GM19035 (cell line): ENCODE measurements around the gene DIP2C.
"Not testable (repeated sequence)": the region's sequence is repeated elsewhere in the genome, so short reads cannot be mapped to it uniquely, and the experiment has no call there.

ENCODE experiments used
- ATAC-seq: cut with Tn5 transposase; IDR thresholded peaks from one replicate; pipeline ENCODE4 v1.9.1; 2021; ENCODE audit not compliant: unreplicated experiment

DIP2C gene

DNA sequence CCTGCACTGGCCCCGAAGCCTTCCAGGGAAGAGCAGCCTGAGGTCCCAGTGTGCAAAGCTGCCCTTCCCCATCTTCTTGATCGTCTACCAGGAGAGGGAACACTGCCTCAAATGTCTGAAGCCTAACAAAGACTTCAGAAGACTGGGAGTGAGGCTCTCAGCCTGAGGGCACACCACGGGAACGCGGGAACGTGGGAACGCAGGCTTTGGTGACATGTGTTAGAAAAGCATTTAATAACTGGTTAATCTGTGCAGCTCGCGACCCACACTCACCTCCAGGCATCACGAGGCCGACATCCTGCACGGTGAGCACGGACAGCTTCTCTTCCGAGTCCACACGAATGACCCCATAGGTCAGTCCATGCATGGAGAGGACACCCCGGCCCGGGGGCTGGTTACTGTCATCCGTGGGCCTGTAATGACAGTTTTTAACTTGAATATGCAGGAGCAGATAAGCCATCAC lies 320.2 kb downstream of the DIP2C start:
- ATAC-seq: no peak

DNA sequence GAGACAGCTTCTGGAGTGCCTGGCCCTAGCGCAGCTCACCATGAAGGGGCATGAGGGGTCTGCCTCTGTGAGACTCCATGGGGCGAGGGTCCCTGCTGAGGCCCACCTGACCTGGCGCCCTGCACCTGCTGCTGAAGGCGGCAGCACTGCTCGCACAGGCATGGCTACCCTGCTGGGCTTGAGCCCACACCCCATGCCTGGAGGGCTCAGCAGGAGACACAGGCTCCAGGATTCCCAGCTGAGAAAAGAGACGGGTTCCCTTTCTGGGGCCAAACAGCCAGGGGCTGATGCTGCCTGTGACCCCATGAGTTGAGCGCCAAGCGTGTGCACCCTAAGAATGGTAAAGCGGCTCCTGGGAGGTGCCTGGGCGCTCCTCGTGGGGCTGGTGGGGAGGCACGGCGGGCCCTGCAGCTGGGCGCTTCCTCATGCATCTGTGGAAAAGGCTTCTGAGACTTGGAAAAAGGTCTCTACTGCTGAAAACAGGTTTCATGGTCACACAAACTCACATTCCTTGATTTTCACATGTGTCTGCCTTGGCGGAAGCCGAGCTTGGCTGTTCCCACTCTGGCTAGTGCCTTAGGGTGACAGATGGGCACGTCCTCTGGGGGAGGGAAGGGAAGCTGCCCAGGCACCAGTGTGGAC lies 320.8 kb downstream of the DIP2C start:
- no peak for ATAC-seq

DNA sequence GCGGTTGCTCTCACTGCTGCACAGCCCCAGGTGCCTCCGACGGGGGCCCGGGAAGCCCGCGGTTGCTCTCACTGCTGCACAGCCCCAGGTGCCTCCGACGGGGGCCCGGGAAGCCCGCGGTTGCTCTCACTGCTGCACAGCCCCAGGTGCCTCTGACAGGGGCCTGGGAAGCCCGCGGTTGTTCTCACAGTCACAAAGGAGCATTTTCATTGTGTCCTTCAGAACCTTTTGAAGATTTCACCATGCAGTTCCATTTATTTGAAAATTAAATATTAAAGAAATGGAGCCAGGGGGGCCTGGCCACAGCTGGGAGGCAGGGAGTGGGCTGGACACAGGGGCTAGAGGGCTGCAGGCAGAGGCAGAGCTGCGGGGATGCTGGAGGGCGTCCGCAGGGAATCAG lies 321.4 kb downstream of the DIP2C start:
- not testable (repeated sequence) for ATAC-seq

DNA sequence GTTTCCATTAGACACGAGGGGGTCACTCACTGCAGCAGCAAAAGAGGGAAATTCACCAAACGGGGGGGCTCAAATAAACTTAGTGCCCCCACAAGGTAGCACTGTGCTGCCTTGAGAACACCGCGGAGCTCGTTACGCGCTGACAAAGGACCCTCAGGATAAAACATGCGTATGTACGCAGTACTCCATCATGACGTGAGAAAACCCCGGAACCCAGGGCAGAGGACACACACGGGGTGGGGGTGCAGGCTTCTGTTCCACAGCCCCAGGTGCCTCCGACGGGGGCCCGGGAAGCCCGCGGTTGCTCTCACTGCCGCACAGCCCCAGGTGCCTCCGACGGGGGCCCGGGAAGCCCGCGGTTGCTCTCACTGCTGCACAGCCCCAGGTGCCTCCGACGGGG lies 321.8 kb downstream of the DIP2C start:
- no peak for ATAC-seq

DNA sequence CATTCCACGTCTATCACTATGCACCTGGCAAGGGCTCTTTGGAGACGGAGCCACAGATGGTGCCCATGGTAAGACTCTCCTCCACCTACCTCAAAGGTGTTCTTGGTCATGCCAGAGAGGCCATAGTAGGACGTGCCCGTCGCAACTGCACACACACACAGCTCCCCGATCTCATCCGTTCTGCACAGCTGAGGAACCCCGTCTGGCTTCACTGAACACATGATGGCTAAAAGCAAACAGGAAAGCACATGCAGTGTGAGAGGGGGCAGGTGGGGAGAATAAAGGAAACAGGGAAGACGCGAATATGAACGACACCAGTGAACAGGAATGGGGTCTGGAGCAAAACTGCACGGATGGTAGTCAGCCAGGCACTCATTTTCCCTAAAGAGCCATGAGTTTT lies 323.3 kb downstream of the DIP2C start:
- no peak for ATAC-seq

DNA sequence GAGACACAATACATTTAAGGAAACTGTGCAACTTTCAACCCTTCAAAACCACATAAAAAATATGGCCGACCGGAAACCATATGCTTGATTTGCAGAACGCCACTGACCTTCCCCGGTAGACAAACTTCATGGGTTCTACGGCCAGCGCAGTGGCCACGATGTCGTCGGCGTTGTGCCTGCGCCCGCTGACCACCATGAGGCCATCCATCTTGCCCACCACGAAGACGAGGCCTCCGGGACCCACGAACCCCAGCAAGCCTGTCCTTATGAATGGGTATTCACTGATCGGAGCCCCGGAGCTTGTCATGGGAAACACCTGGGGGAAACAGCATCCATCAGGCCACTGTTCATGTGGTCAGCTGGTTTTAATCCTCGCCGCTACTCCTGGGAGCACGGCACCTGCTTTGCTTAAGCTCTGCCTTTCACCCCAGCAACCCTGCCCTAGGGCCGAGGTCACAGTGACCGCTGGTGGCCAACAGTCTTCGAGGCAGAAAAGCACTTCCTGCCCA lies 325.1 kb downstream of the DIP2C start:
- ATAC-seq: no peak

DNA sequence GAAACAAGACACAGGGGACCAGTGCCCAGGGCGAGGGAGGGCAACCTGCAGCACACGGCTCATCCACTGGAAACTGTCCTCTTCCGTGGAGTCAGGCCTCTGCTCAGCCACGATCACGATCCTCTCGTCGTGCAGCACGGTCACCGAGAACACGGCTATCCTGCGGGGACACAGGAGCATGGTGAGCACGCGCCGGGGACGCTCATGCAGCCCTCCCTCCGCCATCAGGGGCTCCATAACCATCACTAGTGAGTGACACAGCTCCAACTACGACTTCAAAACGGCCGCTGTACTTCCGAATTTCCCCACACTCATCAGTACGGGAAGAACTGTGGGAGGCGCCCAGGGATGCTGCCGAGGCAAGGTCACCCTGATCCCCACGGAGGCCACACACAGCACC lies 326.3 kb downstream of the DIP2C start:
- ATAC-seq: no peak

DNA sequence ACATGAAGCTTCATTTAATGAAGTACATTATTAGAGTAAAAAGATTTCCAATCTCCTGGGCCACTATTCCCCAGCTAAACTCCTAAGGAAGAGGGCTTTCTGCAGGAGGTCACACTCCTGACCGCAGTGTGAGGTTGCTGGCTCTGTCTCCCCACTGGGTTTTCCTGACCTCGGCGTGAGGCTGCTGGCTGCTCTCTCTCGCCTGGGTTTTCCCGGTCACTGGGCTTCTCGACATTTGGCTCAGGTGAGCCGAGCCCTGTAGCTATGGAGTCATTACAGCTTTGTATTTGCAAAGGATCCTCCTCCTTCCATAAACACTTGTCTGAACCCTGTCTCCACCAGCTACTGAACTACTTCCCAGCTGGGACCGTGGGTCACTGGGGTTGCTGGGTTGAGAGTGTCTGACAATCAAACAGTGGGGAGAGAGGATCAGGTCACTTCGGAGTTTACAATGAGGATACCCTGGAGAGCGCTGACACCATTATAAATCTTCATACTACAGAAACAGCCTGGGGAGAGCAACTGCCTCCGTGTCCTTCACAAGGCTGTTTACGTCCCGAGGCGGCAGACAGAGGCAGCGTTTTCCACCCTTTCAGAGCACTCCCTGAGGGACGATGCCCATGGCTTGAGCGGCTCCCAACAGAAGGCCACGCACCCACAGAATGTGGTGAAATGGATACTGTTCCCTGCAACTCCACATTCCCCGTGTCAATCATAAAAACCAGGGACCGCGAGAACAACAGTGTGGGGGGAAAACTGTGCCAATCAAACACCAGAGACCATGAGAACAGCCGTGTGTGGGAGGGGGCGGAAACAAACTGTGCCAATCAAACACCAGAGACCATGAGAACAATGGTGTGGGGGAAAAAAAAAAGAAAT lies 328.0 kb downstream of the DIP2C start:
- no peak for ATAC-seq

DNA sequence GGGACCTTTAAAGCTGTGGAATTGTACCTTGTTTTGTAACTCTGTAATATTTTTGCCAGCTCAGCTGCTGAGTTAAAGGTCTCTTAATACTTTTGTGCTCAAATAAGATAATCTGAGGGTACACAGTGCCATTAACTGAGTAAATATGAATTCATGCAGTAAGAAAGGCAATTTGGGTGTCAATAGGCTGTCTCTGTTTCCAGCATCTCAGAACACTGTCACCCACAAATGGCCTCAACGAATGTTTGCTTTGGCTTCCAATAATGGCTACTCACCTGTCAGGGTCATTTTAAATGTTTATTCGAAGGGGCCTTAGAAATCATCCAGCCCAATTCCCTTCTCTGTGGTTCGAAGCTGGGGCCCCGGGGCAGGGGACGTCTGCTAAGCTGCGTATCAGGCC lies 328.8 kb downstream of the DIP2C start:
- no peak for ATAC-seq

DNA sequence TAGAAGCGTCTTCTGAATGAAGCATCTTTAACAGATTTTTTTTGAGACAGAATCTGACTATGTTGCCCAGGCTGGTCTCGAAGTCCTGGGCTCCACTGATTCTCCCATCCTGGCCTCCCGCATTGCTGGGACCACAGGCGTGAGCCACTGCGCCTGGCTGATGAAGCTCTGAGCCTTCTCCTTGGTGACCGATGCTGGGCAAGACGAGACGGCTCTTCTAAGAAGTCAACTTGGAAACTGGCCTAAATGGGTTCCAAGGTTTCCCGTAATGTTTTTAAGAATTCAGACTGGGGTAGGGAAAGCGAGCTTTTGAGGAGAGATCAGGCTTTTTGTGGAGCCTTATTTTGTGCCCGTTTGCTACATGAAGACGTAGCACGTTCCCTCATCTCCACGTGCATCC lies 329.7 kb downstream of the DIP2C start:
- no peak for ATAC-seq

DNA sequence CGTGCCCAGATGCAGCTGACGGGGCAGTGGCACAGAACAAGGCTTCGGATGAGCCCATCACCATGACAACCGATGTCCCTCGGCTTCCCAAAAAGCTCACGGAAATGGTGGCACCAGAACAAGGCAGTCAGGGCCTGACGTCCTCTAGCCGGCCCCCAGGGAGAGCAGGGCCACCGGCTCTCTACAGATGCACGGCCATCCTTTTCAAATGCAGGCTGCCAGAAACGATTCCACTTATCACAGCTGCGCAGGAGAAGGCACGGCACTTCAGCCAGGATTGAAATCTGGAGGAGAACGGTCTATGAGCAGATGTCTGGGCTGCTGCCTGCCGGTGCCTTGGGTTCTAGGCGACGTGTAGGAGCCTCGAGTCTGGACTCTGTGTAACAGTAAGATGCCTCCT lies 330.4 kb downstream of the DIP2C start:
- no peak for ATAC-seq

DNA sequence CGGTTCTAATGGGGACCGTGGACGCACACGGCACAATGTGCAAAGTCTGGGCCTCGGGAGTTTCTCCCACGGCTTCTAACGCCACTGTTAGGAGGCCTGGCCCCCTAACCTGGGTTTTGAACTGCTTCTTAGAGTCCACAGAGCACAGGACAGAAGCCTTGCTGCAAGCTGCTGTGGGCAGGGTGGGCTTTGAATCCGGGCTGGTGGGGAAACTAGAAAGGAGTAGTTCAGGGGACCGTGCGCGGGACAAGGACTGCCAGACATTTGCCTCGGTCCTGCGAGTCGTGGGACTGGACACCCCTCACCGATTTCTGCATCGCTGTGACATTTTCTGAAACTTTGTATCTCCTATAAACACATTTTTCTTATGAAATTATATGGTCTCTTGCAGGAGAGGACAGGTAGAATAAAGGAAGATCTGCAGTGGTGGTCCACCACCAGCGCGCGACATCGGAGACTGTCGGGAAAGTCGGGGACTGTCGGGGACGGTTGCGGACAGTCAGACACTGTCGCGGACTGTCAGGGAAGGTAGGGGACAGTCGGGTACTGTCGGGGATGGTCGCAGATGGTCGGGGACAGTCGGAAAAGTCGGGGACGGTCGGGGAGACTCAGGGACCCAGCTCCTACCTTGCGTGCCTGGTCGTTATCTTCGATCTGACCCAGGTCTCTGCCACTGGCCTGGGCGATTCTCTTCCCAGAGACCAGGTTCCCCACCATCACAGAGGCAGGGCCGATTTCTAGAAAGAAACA lies 332.1 kb downstream of the DIP2C start:
- ATAC-seq: no peak

DNA sequence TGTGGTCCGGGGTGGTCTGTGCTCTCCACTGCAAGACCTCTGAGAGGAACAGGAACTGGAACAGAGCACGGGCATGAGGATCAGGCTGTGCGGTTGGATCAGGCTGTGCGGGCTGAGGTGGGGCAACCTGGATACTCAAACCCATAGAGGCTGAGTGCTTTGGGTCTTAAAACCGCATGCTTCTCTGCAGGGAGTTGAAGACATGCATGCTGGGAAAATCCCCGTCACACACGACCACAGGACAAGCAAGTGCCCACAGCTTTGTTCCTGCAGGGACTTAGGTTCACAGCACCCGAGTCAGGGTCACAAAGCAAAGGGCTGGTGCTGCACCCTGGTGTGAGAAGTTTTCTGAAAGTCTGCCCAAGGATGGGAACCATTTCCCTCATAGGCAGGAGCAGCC lies 333.0 kb downstream of the DIP2C start:
- ATAC-seq: no peak

DNA sequence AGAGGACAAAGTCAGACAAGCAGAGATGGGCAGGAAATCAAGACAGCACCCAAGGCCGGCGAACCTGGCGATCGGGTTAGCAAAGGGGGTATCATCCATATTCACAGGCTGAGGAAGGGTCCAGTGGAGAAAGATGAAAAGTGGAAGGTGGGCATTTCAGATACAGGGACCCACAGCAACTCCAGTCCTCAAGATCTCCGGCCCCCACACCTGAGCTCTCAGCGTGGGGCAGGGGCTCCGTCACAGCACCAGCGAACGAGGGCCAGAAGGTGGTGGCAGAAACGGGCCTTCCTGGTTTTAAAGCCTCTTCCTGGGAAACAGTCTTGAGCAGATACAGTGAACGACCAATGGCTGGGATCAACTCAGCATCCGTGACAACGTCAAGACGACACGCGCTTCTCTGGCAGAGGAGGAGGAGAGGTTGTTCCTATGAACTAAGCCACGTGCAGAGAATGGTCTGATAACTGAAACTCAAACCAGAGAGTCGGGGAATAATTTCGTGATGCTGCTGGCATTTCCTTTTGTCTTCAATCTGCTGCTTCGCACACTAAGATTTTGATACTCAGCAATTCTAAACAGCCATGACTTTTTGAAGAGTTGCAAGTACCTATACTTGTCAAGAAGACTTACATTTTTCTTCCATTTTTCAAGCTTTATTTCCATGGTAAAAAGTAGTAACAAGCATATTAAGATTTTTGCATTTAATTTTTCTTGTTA lies 334.4 kb downstream of the DIP2C start:
- ATAC-seq: no peak

DNA sequence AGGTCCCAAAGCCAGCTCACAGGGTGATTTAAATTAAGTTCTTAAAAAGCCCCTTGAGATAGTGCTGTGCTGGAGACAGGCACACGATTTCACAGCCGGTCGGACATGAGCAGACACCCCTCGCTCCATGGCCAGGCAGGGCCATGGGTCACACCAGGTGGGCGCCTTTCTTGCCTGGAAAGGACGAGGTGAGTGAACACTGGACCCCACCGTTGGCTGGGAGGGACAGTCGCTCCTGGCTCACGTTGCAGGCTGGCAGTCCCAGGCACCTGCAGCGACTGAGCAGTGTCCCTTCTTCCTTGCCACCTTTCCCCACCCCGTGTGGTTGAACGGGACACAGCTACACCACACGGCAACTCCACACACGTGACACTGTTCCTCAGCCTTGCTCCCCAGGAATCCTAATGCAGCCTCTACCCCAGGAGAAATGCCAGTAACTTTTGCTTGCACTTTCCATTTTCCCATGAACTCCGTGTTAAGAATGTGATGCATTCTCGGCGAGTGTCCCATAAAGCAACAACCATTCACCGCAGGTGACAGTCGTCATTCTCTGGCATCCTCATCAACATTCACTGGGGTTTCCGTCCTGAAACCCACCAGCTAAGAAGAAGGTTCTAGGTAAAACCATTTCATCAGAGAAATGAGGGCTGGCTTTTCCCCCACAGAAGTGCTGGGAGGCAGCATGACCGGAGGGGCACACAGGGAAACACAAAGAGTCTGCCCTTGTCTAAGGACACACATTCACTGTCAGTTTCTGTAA lies 336.8 kb downstream of the DIP2C start:
- ATAC-seq: no peak

DNA sequence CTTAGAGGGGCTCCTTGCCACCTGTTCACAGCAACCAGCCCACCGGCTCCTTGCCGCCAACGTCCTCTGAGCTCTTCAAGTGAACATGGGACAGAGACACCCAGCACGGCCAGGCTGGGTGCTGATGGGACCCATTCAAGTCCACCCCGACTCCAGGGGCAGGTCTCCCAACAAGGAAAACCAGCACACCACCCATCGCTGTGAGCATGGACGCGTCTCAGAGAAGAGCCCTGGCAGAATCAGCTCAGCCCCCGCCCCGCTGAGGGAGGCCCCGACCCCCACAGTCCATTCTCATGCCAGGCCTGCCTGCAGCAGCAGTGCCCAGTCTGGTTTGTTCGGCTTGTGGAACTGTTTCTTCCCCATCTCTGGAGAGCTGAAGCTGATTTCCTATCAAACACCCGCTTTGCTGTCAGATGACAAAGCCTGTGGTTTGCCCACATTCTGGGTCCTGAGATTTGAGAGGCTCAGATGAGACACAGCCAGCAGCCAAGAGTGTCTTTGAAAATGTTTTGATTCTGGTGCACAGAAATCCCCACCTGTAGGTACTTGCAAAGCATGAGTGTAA lies 337.6 kb downstream of the DIP2C start:
- ATAC-seq: no peak

DNA sequence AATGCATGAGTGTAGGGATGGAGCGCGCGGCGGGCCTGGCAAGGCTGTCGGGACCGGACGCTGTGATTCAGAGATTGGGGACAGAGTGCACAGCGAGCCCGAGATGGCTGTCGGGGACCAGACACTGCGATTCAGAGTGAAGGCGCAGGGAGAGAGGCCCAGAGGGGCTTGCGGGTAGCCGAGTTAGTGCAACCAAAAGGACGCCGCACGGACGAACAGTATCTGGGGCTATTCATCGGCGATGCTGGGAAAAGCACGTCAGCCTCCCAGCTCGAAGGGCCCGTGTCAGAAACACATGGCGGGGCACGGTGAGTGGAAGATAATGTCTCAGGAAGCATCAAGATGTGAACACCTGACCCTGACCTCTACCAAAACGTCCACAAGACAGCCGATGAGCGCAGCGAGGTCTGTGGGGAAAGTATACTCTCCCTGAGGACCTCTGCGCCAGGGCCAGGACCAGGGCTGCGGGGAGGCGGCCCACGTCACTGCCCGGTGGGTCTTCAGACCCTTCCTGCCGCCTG lies 338.4 kb downstream of the DIP2C start:
- no peak for ATAC-seq

DNA sequence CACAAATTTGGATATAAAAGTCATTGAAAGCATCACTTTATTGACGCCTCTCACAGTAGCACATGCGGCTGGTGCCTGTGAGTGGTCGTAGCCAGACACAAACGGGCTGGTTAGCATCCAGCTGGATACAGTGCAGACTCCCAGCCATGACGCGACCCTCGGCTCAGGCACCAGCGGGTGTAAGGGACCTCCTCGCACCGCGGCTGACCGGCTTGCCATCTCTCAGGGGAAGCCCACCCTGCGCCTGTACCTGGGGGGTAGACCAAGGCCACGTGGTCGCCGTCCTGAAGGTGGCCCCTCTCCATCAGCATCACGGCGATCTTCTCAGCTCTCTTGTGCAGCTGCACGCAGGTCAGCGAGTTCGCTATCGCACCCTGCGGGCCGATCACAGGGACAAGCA lies 340.4 kb downstream of the DIP2C start:
- no peak for ATAC-seq

DNA sequence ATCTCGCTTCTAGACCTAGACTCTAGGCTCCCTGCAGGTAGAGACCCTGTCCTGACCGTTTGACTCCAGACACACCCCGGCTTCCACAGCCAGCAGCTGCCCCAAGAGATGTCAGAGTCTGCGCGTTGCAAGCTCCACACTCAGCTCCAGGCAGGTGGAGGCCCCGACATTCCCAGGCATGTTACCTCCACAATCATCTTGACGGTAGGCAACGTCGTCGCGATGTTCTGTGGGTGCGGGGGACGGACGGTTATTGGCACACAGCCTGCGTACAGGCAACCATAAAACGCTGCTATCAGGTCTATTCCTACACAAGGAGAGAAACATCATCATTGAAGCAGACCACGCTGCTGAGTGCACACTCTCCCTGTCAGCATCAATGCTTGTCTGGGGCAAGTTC lies 341.0 kb downstream of the DIP2C start:
- ATAC-seq: no peak

DNA sequence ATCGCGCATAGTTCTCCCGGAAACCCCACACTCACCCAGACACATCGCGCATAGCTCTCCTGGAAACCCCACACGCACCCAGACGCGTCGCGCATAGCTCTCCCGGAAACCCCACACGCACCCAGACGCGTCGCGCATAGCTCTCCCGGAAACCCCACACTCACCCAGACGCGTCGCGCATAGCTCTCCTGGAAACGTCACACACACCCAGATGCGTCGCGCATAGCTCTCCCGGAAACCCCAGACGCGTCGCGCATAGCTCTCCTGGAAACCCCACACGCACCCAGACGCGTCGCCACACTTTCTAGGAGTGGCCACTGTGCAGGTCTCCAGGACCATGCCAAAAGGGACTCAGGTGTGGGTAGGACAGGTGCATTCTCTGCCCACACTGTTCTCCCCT lies 341.7 kb downstream of the DIP2C start:
- not testable (repeated sequence) for ATAC-seq
